Upper lobe of left lung (tissue), 4 donors: ENCODE results near the gene TMEM52.

Experiments
- CTCF ChIP-seq, 6 experiments: fragments of 450-650 bp in 4 of 6; fragments of 200-600 bp in 2 of 6; sonication (generic) in 2 of 6; IDR thresholded peaks; one replicate each; pipeline ENCODE4 v1.5.1; 2016 to 2019; ENCODE audit warnings: antibody characterized with exemption in 6 of 6
- POLR2A ChIP-seq, 4 donors: fragments of 450-650 bp; IDR thresholded peaks; one replicate each; pipeline ENCODE4 v1.5.1; 2016 to 2017; ENCODE audit warnings: antibody characterized with exemption in 4 of 4, mild to moderate bottlenecking in 2 of 4

GRCh38 chr1:1910033-1910465 lies 9.0 kb downstream of the TMEM52 start:
- TF ChIP-seq CTCF (IDR thresholded peaks at IDR 0.05) (no peak), POLR2A (IDR thresholded peaks at IDR 0.05) (no peak)
